GM21423 (cell line): ENCODE data around the gene FAM50A.

Experiments
- ATAC-seq: cut with Tn5 transposase; IDR thresholded peaks from one replicate; pipeline ENCODE4 v1.9.1; 2021; ENCODE audit warnings: mild to moderate bottlenecking, moderate library complexity; ENCODE audit not compliant: unreplicated experiment

FAM50A gene

DNA sequence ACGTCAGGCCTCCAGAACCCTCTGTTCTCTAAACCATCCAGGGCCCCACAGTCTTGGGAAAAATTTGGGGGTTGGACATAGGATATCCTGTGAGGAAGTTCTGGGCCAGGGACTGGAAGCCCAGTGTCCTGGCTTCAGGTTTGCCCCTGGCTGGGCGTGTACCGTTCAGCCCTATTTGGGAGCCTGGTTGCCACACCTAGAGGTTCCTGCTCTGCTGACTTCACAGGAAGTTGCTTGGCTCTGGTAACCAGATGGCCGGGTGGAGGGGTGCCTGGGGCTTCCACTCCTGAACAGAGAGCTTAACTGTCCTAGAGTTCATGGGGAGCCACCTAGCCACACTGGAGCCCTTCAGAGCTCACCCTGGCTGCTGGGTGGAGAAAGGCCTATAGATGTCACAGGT, 31.5 kb upstream of the FAM50A start:
- no peak for ATAC-seq

DNA sequence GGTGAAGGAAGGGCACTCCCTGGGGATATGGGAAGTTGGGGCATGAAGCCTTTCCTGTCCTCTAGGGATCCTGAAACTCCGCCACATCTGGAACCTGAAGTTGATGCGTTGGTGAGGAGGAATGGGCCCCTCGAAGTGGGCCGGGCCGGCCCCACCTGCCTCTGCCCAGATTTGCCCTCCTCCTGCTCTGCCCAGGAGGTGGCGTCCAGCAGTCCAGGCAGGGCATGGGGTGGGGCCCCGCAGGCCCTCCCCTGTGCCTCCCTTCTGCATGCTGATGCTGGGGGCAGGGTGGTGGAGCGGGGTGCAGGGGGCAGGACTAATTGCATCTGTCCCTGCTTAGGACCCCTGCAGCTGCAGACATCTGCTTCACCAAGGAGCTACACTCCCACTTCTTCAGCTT, 30.8 kb upstream of the FAM50A start:
- ATAC-seq, result no peak

DNA sequence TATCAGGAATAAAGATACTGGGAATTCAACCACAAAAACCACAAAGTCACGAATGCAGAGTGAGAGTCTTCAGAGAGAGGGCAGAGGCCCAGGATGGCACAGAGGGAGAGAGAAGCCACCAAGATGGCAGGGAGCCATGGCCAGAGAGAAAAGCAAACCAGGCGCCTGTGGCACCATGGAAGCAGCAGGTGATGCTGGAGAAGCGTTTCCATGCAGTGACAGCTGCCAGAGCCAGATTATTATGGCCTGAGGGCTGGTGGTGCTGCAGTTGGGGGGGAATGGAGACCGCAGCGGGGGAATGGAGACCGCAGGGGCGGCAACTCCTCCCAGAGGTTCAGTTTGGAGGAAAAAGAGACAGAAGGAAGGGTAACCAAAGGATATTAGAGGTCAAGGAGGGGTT, 26.8 kb upstream of the FAM50A start:
- ATAC-seq, result no peak

DNA sequence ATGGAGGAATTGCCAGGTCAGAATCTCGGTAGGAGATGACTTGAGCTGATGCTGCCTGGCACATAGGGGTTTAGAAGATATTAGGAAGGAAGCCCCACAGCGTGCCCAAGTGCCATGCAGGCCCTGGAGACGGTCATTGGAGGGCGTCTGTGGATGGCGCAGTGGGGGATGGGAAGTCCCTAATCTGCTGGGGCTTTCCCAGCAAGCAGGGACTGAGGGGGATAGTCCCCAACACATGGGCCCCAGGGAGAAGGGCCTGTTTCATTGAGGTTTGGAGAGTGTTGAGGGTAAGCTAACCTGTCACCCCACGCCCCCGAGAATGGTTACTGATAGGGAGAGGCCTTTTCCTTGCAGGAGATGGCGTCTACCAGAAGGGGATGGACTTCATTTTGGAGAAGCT, 24.8 kb upstream of the FAM50A start:
- ATAC-seq, result no peak

DNA sequence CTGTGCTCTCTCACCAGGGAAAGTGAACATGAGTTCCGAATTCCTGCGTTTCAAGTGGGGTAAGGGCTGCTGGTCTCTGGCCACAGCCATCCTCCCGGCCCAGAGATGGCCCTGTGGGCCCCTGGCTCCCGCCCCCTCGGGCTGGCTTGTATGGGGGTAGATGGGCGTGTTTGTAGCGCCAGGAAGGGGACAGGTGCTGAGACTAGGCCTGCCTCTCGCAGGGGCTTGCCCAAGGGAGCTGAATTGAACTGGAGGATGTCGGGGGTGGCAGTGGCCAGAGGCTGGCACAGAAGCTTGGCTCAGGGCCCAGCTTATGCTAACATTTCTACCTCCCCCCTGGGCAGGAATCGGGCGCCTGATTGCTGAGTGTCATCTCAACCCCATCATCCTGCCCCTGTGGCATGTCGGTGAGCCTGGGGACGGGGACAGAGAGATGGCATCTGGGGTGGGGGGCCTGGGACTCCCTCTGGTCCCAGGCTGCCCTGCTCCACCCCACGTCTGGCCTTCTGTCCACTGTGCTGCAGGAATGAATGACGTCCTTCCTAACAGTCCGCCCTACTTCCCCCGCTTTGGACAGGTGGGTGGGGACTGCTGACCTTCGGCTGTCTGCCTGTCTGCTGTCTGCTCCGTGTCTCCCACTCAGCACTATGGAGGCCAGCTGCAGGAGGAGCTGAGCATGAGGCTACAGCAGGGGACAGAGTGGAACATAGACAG, 24.1 kb upstream of the FAM50A start:
- ATAC-seq, result no peak

DNA sequence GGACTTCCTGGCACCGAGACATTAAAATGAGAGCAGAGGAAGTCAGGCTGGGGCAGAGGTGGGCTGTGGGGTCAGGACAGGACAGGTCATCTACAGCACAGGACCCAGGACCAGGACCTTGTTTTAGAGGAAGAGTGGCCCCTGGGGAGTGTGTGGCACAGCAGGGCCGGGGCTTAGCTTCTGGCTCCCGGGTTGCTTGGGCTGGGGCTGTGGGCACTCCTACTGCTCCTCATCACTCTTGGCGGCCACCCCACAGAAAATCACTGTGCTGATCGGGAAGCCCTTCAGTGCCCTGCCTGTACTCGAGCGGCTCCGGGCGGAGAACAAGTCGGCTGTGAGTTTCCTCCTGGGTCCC, 23.6 kb upstream of the FAM50A start:
- ATAC-seq, result no peak

DNA sequence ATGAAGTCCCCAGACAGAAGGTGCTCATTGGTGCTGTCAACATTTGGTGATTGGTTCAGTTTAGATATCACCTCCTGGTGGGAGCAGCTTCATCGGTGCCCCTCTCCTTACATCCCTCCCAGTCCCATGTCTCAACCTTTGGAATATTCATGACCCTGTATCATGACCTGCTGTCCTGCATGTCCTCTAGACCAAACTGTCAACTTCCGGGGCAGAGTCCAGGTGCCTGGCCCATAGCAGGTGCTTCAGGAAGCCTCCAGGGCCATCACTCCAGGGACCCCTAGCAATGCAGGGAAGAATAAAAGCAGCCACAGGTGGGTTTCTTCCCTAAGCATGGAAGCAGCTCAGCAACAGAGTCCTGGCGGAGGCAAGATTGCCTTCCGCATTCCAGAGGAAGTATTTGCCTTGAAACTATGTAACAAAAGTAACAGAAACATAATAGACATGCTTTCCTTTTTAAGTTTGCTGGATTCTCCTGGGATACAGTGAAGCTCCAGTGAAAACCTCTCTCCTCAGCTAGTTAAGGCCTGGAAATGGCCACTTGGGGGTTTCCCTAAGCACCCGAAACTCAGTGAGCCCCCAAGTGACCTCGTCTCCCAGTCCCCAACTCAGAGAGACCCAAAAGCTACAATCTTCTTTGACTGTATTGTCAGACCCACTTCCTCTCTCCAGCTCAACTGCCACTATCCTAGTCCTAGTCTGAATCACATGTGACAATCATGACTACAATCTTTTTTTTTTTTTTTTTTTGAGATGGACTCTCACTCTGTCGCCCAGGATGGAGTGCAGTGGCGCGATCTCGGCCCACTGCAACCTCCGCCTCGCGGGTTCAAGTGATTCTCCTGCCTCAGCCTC, 16.8 kb upstream of the FAM50A start:
- no peak for ATAC-seq

DNA sequence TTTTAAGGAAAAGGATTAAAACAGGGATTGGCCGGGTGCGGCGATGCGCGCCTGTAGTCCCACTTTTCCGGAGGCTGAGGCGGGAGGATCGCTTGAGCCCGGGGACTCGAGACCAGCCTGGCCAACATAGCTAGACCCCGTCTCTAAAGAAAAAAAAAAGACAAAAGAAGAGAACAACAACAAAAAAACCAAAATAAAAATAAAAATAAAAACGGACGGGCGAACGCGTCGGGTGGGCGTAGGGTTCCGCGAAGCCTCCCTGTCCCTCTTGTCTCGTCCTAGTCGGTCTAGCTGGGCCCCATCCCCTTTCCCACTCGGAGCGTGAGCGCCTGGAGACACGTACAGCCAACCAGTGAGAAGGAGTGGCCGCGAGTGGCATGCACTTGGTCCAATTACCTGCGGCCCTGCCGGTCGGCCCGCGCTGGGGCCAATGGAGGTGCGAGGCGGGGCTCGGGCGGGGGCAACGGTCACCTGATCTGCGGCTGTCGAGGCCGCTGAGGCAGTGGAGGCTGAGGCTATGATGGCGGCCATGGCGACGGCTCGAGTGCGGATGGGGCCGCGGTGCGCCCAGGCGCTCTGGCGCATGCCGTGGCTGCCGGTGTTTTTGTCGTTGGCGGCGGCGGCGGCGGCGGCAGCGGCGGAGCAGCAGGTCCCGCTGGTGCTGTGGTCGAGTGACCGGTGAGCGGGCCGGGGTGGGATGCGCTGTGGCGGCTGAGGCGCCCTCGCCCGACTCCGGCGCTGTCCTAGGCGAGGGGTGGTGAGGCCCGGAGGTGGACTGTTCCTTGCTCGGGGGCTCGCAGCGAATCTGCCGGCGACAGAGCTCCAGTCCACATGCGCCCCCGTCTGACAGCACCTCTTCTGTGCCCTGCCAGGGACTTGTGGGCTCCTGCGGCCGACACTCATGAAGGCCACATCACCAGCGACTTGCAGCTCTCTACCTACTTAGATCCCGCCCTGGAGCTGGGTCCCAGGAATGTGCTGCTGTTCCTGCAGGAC, 15.5 kb upstream of the FAM50A start, which contains the start of gene ATP6AP1:
Gene ATP6AP1 (plus strand): TSS at position 502 of the 996 bp plus-strand sequence. CDS start 16 bp downstream, at position 518.
- ATAC-seq, result peak; percentile 98

DNA sequence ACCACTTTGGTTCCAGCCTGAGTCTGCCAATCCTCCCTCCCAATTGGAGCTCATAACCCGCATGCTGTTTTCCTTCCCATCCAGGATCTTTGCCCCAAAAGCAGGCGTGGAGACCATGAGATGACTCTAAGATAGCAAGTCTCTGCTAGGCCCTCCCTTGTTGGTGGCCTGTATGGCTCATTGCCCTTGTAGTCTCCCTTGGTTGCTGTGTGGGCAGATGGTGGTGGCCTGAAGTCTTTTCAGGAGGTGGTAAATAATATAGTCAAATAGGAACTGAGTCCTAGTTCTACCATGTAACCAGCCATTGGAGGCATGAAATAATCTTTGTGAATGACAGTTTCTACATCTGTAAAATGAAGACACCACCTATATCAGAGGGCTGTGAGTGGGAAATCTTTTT, 14.2 kb upstream of the FAM50A start:
- no peak for ATAC-seq

DNA sequence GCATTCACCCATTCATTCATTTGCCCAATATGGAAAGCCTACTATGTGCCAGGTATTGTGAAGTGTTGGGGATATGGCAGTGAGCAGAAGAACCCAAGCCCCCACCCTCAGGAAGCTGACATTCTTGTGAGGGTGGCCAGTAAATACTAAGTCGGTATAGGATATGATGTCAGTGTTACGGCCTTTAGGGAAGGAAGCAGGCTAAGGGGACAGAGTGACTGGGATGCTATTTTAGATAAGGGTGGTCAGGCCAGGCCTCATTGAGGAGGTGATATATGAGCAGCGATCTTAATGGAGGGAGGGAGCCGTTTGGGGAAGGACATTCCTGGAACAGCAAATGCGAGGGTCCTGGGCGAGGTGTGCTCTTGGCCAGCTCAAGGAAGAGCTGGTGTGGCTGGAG, 13.5 kb upstream of the FAM50A start:
- no peak for ATAC-seq

DNA sequence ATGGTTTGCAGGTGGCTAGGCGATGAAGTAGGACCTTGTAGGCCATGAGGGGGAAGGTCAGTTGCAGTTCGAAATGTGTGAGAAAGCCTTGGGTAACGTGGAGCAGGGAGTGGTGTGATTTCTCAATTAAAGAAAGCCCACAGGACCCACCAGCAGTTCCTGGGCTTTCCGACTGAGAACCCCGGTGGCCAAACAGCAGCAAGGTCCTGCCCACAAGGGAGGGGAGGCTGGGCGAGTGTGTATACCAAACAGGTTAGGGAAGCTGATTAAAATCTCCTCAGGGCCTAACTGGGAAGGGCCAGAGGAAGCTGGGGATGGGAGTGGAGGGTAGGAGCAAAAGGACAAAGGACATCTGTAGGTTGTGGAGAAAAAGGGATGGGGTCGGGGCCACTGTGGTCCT, 13.0 kb upstream of the FAM50A start:
- no peak for ATAC-seq

DNA sequence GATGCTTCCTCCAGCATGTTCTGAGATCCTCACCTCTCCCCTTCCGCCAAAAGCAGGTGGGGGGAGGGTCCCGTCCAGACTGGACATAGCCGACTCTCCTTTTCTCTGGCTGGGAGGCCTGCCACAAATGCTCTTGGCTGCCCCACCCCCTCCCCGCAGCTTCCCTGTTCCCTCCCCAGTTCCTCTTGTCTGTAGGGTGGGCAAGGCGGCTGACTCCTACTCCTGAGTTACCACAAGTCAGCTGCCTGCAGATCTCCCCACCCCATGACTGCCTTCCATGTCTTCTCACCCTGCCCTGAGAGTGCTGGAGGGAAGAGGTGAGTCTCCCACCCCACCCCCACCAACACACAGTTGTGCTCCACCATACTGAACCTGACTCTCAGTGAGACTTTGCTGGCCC, 12.6 kb upstream of the FAM50A start:
- ATAC-seq, result no peak

DNA sequence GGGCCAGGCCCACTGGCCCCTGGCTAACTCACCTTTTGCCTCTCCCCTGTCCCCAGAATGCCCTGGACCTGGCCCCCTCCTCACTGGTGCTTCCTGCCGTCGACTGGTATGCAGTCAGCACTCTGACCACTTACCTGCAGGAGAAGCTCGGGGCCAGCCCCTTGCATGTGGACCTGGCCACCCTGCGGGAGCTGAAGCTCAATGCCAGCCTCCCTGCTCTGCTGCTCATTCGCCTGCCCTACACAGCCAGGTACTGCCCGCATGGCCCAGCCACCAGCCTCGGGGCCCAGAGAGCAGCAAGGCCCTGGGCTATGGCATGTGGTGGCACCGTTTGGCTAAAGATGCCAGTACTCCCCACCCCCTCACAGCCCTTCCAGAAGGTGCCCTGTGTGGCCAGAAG, 11.7 kb upstream of the FAM50A start:
- no peak for ATAC-seq

DNA sequence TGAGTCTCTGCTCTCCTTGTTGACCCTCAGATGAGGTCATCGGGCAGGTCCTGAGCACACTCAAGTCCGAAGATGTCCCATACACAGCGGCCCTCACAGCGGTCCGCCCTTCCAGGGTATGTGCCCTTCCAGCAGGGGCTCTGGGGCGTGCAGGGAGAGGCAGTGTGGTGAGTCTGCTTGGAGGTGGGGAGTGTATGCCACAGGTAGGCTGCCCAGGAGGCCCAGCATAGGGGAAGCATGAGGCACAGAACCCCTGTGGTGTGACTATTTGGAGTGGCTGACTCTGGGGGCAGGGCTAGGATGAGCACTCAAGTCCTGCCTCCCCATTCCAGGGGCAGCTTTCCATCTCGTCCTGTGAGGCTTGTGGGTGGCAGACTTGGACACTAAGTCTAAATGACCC, 10.3 kb upstream of the FAM50A start:
- ATAC-seq, result no peak

DNA sequence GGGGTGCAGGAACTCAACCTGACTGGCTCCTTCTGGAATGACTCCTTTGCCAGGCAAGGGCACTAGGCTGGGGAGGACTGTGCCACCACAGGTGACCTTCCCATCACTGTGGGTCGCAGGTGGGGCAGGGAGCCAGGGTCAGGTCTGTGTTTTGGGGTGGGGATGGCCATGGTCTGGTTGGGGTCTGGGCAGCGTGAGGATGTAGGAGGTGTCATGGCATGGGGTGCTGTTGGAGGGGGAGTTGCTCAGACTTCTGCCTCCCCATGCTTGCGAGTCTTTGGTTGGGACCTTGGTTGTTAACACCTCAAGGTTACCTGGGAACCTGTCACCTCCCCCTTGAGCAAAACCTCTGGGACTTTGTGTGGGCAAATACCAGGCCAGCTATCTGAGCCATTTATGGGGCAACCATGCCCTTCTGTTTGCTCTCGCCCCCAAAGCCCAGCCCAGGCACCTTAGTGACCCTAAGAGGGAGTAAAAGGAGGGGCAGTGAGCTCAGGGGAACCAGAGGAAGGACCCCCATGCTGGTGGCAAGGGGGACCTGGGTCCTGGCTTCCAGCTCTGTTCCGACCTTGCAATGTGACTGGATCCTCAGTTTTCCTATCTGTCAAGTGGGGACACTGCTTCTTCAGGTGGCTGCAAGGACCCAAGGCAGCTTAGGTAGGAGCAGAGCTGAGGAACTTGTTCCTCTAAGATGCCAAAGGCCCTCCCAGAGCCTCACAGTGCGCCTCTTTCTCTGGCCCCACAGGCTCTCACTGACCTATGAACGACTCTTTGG, 9.4 kb upstream of the FAM50A start:
- ATAC-seq, result no peak

DNA sequence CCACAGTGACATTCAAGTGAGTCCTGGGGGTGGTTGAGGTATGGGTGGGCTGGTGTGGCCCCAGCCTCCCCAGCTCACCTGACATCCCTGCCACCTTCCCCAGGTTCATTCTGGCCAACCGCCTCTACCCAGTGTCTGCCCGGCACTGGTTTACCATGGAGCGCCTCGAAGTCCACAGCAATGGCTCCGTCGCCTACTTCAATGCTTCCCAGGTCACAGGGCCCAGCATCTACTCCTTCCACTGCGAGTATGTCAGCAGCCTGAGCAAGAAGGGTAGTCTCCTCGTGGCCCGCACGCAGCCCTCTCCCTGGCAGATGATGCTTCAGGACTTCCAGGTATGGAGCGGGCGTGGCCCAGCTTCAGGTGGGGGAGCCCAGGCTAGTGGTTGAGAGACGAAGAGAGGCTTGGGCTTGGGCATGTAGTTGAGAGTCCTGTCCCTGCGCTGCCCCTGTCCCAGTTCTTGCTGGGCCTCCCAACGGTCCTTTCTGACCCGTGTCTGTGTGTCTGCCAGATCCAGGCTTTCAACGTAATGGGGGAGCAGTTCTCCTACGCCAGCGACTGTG, 8.7 kb upstream of the FAM50A start:
- ATAC-seq, result no peak

DNA sequence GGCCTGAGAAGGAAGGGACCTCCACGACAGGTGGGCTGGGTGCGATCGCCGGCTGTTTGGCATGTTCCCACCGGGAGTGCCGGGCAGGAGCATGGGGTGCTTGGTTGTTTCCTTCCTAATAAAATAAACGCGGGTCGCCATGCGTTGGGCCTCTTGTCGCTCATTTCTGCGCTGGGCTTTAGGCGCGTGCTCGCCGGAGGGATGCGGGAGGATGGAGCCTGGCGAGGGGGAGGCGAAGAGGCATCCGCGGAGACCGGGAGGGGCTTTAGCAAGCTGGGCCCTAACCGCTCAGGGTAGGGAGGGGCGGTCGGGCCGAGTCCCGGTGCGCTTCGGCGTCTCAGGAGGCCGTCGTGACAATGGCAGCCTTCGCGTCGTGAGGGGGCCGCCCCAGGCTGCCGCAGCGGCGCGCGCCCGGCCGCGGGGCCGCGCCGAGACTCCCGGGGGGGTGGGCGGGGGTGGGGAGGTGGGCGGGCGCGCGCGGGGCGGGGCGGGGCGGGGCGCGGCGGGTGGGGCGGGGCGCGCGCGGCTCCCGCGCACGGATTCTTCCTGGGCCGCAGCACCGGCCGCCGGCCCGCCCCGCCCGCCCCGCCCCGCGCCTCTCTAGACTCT, 7.5 kb upstream of the FAM50A start:
- ATAC-seq, result peak; percentile 65

DNA sequence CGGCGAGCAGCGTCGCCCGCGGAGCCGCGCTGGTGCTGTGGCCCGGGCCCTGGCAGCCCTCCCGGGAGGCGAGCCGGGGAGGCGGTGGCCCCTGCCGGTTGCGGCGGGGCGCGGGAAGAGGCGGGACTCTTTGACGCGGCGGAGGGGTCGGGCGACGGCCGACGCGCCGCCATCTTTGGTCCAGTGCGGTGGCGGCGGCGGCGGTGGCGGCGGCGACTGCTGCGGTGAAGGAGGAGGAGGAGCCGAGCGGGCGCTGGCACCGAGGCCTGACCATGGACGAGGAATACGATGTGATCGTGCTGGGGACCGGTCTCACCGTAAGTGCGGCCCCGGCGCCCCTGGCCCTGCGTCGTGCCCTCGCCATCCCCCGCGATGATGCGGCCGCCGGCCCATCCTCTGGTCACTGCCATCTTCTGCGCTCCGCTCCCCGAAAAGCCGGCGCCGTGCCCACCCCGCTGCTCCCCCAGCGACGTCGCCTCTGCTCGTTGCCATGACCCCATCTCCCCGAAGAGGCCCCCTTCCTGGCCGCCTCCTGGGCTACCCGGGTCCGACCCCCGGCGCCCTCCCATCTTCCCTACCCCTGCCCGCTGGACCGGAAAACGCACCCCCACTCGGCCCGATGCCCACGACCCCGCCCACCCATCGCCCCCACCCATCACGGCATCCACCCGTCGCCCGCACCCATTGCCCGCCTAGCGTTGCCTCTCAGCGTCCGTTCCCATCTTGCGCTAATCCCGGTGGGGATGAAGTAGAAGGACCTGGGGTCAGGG, 6.8 kb upstream of the FAM50A start, which contains the start of gene GDI1:
Gene GDI1 (plus strand): TSS at position 172 of the 770 bp plus-strand sequence. CDS start 101 bp downstream, at position 273.
- peak; percentile 33 for ATAC-seq
